ENCODE measurements around the gene ELP6.
"Not testable (repeated sequence)": the region's sequence is repeated elsewhere in the genome, so short reads cannot be mapped to it uniquely, and the experiment has no call there.

ELP6 gene

DNA sequence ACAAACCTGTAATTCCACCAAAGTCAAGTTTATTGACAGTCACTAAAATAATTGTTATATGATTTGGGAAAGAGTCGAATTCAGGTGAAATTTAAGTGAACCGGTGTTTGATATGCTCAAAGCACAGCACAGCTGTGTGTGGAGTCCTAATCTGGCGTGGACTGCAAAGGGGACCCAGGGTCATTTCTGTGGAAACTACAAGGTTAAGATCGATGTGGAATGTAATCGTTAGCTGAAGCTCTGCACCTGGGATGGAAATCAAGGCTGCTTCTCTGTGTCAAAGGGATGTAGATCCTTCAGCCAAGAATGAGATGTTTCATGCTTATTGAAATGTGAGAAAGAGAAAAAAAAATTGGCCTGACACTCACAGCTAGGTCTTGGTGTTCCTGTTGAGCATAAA is 1.6 kb upstream of the ELP6 start:
- no peak overlapping the region for H3K4me3 ChIP-seq (ENCODE audit: low read depth, low read length)
- TF ChIP-seq, protein P1, sequence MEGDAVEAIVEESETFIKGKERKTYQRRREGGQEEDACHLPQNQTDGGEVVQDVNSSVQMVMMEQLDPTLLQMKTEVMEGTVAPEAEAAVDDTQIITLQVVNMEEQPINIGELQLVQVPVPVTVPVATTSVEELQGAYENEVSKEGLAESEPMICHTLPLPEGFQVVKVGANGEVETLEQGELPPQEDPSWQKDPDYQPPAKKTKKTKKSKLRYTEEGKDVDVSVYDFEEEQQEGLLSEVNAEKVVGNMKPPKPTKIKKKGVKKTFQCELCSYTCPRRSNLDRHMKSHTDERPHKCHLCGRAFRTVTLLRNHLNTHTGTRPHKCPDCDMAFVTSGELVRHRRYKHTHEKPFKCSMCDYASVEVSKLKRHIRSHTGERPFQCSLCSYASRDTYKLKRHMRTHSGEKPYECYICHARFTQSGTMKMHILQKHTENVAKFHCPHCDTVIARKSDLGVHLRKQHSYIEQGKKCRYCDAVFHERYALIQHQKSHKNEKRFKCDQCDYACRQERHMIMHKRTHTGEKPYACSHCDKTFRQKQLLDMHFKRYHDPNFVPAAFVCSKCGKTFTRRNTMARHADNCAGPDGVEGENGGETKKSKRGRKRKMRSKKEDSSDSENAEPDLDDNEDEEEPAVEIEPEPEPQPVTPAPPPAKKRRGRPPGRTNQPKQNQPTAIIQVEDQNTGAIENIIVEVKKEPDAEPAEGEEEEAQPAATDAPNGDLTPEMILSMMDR (IDR thresholded peaks at IDR 0.05; ENCODE audit: insufficient read depth, low read depth, low read length, missing control alignments) = no peak
- DNase-seq (ENCODE audit: low read depth) = no peak

DNA sequence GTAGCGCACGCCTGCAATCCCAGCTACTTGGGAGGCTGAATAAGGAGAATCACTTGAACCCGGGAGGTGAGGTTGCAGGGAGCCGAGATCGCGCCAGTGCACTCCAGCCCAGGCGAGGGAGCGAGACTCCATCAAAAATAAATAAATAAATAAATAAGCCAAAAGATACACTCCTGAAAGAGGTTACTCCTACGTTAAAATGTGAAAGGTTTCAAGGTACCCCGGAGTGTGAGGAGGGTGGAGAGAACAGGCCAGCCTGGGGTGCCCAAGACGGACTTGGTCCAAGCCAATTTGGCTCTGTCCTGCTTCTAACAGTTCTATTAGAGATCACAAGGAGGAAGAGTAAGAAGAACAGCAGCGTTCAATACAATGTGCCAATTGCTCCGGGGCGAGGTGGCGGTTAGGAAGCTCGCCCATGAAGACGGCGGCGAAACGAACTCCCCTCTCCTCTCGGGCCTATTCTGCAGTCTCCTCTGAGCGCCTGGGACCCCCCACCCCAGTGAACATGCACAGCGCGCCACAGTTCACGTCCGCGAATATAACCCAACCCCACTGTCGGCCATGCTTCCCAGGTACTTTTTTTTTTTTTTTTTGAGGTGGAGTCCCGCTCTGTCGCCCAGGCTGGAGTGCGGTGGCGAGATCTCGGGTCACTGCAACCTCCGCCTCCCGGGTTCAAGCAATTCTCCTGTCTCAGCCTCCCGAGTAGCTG is 942 bp downstream of the ELP6 start:
- peak overlapping the region; percentile 61 for H3K4me3 ChIP-seq (ENCODE audit: low read depth, low read length)
- DNase-seq (ENCODE audit: low read depth) = peak; percentile 43
- TF ChIP-seq, protein P1 (IDR thresholded peaks at IDR 0.05; ENCODE audit: insufficient read depth, low read depth, low read length, missing control alignments) = no peak

DNA sequence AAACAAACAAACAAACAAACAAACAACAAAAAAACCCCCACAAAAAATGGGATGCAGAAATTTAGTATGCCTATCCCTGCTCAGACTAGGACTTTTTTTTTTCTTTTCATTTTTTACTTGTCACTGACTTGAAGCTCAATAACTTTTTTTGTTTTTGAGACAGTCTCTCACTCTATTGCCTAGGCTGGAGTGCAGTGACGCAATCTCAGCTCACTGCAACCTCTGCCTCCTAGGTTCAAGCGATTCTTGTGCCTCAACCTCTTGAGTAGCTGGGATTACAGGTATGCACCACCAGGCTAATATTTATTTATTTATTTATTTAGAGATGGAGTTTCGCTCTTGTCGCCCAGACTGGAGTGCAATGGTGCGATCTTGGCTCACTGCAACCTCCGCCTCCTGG is 8.2 kb downstream of the ELP6 start:
- H3K4me3 ChIP-seq (ENCODE audit: low read depth, low read length); DNase-seq (ENCODE audit: low read depth): not testable (repeated sequence)

DNA sequence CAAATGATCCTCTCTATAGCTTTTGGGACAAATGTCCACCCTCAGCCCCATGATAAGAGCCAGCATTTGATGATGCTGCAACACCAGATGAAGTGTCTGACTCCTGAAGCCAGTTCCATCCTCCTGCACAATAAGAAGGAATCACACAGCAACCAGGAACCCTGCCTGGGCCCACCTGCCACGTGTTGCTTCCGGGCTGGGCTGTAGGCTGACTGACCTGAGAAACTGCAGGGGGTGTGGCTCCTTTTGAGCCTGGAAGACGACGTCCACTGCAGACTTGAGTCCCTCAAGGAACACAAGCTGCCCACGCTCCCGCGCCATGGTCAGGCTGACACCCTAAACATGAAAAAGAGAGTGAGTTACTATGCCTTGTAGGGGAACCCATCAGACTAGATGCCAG is 9.4 kb downstream of the ELP6 start:
- H3K4me3 ChIP-seq (ENCODE audit: low read depth, low read length) = no peak overlapping the region
- DNase-seq (ENCODE audit: low read depth) = no peak
- TF ChIP-seq, protein P1 (IDR thresholded peaks at IDR 0.05; ENCODE audit: insufficient read depth, low read depth, low read length, missing control alignments) = no peak

DNA sequence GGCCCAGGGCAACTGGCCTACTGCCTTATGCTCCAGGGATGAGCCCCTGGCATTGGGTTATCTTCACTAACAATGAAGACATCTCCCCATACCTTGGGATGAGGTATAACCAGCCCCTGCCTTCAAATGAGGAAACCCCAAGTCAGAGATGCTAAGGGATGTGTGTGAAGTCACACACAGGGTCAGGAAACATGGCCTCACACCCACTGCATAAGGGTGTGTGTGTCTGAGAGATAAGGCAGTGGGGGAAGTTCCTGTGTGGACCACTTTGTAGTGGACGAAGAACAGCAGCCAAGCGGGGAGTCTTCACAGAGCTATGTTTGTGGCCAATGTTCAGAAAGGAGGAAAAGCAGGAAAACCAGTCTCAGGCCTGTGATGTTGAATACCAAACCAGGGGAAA is 10.5 kb downstream of the ELP6 start:
- TF ChIP-seq, protein P1 (IDR thresholded peaks at IDR 0.05; ENCODE audit: insufficient read depth, low read depth, low read length, missing control alignments) = no peak
- H3K4me3 ChIP-seq (ENCODE audit: low read depth, low read length) = no peak overlapping the region
- no peak for DNase-seq (ENCODE audit: low read depth)

DNA sequence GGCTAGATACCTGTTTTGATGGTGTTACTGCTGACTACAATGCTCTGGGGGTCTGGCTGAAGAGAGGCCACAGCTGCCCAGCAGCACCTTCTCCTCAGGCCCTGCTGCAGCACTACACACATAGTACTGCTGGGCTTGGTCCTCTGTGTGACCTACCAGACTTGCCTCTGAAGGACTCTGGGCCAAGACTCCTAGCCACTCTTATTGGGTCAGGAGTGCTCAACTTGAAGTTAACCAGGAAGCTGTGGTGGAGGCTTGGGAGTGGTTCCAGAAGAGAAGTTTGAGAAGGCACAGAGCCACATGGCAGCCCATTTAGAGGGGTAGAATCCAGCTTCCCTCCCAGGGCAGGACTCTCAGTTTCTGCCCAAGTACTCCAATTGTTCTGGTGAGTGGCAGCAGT is 16.6 kb downstream of the ELP6 start:
- DNase-seq (ENCODE audit: low read depth) = no peak
- no peak overlapping the region for H3K4me3 ChIP-seq (ENCODE audit: low read depth, low read length)
- TF ChIP-seq, protein P1 (IDR thresholded peaks at IDR 0.05; ENCODE audit: insufficient read depth, low read depth, low read length, missing control alignments) = no peak

DNA sequence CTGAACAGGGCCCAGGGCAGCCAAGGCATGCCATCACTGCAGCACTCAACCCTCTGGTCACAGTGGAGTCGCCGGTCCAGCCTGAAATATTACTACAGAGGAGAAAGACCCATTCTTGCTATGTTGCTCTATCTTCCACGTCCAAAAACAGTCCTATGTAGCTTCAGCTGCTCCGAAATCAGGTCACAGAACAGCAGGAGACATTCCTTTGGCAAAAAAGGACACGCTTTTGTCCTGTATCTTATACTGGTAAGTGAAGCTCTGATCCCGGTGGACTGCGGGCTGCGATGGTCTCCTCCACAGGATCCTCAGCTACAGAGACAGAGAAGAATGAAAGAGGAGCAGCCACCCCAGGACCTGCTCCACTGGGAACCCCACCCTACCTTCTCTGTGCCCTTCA is 17.6 kb downstream of the ELP6 start:
- DNase-seq (ENCODE audit: low read depth) = no peak
- no peak overlapping the region for H3K4me3 ChIP-seq (ENCODE audit: low read depth, low read length)
- TF ChIP-seq, protein P1 (IDR thresholded peaks at IDR 0.05; ENCODE audit: insufficient read depth, low read depth, low read length, missing control alignments) = no peak
